CD14-positive monocyte (primary cell): Measurements from ENCODE around the gene CDK17. TPM values are rescaled to one million over a fixed set of nuclear protein-coding genes. Genes with fewer than 3 reads are reported as not detected.

Experiments used
- DNase-seq, 3 donors: peaks; one replicate each; pipeline ENCODE4 v3.0.0-alpha.2; 2011 to 2022
- H2AFZ ChIP-seq: 2 replicates; pipeline ENCODE4 v1.6.0; 2012; ENCODE audit warnings: mild to moderate bottlenecking, low read depth, low read length, inconsistent platforms; ENCODE audit not compliant: insufficient read depth, poor library complexity, severe bottlenecking
- H3K27ac ChIP-seq, 2 donors: 1 replicate in 1 of 2; 2 replicates in 1 of 2; pipeline ENCODE4 v1.5.1; 2012 to 2013; ENCODE audit warnings: low read length in 2 of 2, control low read depth in 1 of 2, inconsistent platforms in 1 of 2, low read depth in 1 of 2, mild to moderate bottlenecking in 1 of 2
- H3K27me3 ChIP-seq, 2 donors: one replicate each; pipeline versions ENCODE4 v1.6.0 to v1.6.1; 2011 to 2013; ENCODE audit warnings: low read length in 2 of 2; ENCODE audit not compliant: control insufficient read depth in 2 of 2, insufficient read depth in 2 of 2
- H3K36me3 ChIP-seq, 2 donors: replicated peaks in 1 of 2; 1 replicate in 1 of 2; 2 replicates in 1 of 2; pipeline versions ENCODE4 v1.5.1 to v1.6.1; 2012 to 2013; ENCODE audit warnings: low read length in 2 of 2, control low read depth in 1 of 2, inconsistent platforms in 1 of 2, mild to moderate bottlenecking in 1 of 2; ENCODE audit not compliant: insufficient read depth in 2 of 2, control insufficient read depth in 1 of 2
- H3K4me1 ChIP-seq, 2 donors: 1 replicate in 1 of 2; 2 replicates in 1 of 2; pipeline versions ENCODE4 v1.5.1 to v1.6.1; 2012 to 2013; ENCODE audit warnings: low read length in 2 of 2, control low read depth in 1 of 2, inconsistent platforms in 1 of 2, mild to moderate bottlenecking in 1 of 2, moderate library complexity in 1 of 2; ENCODE audit not compliant: insufficient read depth in 2 of 2, control insufficient read depth in 1 of 2
- H3K4me2 ChIP-seq: replicated peaks from 2 replicates; pipeline ENCODE3; 2012; ENCODE audit warnings: low read length, moderate library complexity, mild to moderate bottlenecking; ENCODE audit not compliant: poor library complexity, severe bottlenecking; ENCODE audit errors: extremely low read depth
- H3K4me3 ChIP-seq, 3 experiments: fragments of 200-600 bp in 1 of 3; sonication (generic) in 1 of 3; replicated peaks in 1 of 3; 1 replicate in 2 of 3; 2 replicates in 1 of 3; pipeline ENCODE4 v1.5.1; 2011 to 2013; ENCODE audit warnings: low read length in 3 of 3, mild to moderate bottlenecking in 3 of 3, control low read depth in 2 of 3, low read depth in 2 of 3, inconsistent platforms in 1 of 3, moderate library complexity in 1 of 3
- H3K79me2 ChIP-seq: 2 replicates; pipeline ENCODE4 v1.6.0; 2012; ENCODE audit warnings: mild to moderate bottlenecking, control low read depth, inconsistent platforms, low read length, moderate library complexity; ENCODE audit not compliant: insufficient read depth
- H3K9ac ChIP-seq: 2 replicates; pipeline ENCODE4 v1.6.0; 2017; ENCODE audit warnings: low read length, mild to moderate bottlenecking; ENCODE audit not compliant: insufficient read depth, poor library complexity, severe bottlenecking
- H3K9me3 ChIP-seq, 2 donors: replicated peaks in 1 of 2; 1 replicate in 1 of 2; 2 replicates in 1 of 2; pipeline versions ENCODE4 v1.5.1 to v1.6.1; 2012 to 2013; ENCODE audit warnings: low read length in 2 of 2, control low read depth in 1 of 2; ENCODE audit not compliant: control insufficient read depth in 1 of 2, insufficient read depth in 1 of 2
- H4K20me1 ChIP-seq: 2 replicates; pipeline ENCODE4 v1.6.0; 2012; ENCODE audit warnings: mild to moderate bottlenecking, low read length, control low read depth, moderate library complexity; ENCODE audit not compliant: insufficient read depth
- H3K27ac Mint-ChIP-seq, 7 donors: one replicate each; pipeline ENCODE4 v1.8.0; 2020; ENCODE audit warnings: mild to moderate bottlenecking in 7 of 7, mixed read lengths in 7 of 7, moderate library complexity in 6 of 7, inconsistent platforms in 2 of 7
- H3K27me3 Mint-ChIP-seq, 3 donors: one replicate each; pipeline ENCODE4 v1.8.0; 2021 to 2022; ENCODE audit warnings: low read depth in 3 of 3, mild to moderate bottlenecking in 3 of 3, mixed read lengths in 3 of 3, moderate library complexity in 3 of 3, inconsistent platforms in 1 of 3
- H3K36me3 Mint-ChIP-seq, 2 donors: one replicate each; pipeline ENCODE4 v1.8.0; 2020; ENCODE audit warnings: mixed read lengths in 2 of 2, inconsistent platforms in 1 of 2, mild to moderate bottlenecking in 1 of 2
- H3K4me1 Mint-ChIP-seq: one replicate; pipeline ENCODE4 v1.8.0; 2020; ENCODE audit warnings: mild to moderate bottlenecking, mixed read lengths
- H3K4me3 Mint-ChIP-seq, 2 donors: one replicate each; pipeline ENCODE4 v1.8.0; 2020; ENCODE audit warnings: mild to moderate bottlenecking in 2 of 2, mixed read lengths in 2 of 2, moderate library complexity in 1 of 2
- H3K9me3 Mint-ChIP-seq, 7 donors: one replicate each; pipeline ENCODE4 v1.8.0; 2020 to 2022; ENCODE audit warnings: mixed read lengths in 7 of 7, mild to moderate bottlenecking in 6 of 7, moderate library complexity in 6 of 7, inconsistent platforms in 2 of 7
- CTCF ChIP-seq: fragments of 200-600 bp; IDR thresholded peaks from one replicate; pipeline ENCODE4 v1.8.0; 2022; ENCODE audit warnings: antibody characterized with exemption, mild to moderate bottlenecking
- WGBS: methylation state at CpG from one replicate; pipeline ENCODE4 v1.1.5; 2013; ENCODE audit warnings: missing lambda C conversion rate; ENCODE audit not compliant: insufficient coverage; 5-methylcytosine and 5-hydroxymethylcytosine counted together
- intact Hi-C, 2 donors: fragments of 100-400 bp; cut with micrococcal nuclease; formaldehyde crosslinking; loops; one replicate each; pipeline versions ENCODE4 v1.15.0 to v1.15.1; 2023
- polyA plus RNA-seq, 3 donors: library from polyadenylated mRNA; depleted of rRNA in 1 of 3; unstranded in 2 of 3; stranded (reverse) in 1 of 3; fragments of 300-500 nt in 2 of 3; fragments of >200 nt in 1 of 3; fragmentation: Illumina TruSeq in 2 of 3; gene quantifications; 1 replicate in 2 of 3; 2 replicates in 1 of 3; pipeline ENCODE4 v1.2.3, GENCODE V29; 2012 to 2021

The CDK17 gene
- polyA plus RNA-seq, 3 donors, result 3.6 to 6.9 (median 6.4) TPM

GRCh38 chr12:96392397-96392796 lies 7.8 kb downstream of the CDK17 start:
- no peak overlapping the region for H3K4me2 ChIP-seq
- 81% methylated on average over 4 of the region's 5 CpGs for WGBS
- TF ChIP-seq CTCF, result no peak
- Mint-ChIP-seq H3K4me1 (peaks cover 18% of the 10 kb centered on the region), H3K36me3 (no peaks in the 10 kb centered on the region), H3K9me3 (peaks cover 0 to 3% (median 0%) of the 10 kb centered on the region in 7 donors), H3K27ac (no peak overlapping the region), H3K27me3 (peaks cover 0 to 2% (median 0%) of the 10 kb centered on the region in 3 donors), H3K4me3 (no peak overlapping the region)
- H2AFZ ChIP-seq, result no peak overlapping the region
- H3K9me3 ChIP-seq, result no peaks in the 10 kb centered on the region
- peaks cover 99% of the 10 kb centered on the region for H3K79me2 ChIP-seq
- H3K27ac ChIP-seq, result no peak overlapping the region
- DNase-seq, result no peak
- H3K4me1 ChIP-seq, result peaks cover 0 to 4% of the 10 kb centered on the region in 2 donors
- no peak overlapping the region for H3K9ac ChIP-seq
- intact Hi-C loops, result loop anchor here in 1 of 2 donors (10.0 kb wide), 1 partner anchor 102 kb away; no protein-coding TSS in a partner anchor
- H3K4me3 ChIP-seq, result no peak overlapping the region
- no peaks in the 10 kb centered on the region for H3K27me3 ChIP-seq
- no peaks in the 10 kb centered on the region for H3K36me3 ChIP-seq
- H4K20me1 ChIP-seq, result peaks cover 98% of the 10 kb centered on the region

- peaks cover 8 to 11% of the 10 kb centered on the region in 2 donors for H3K4me1 ChIP-seq
These were observed 12.3 kb downstream of the CDK17 start for GRCh38 chr12:96387981-96388380.

More at GRCh38 chr12:96387981-96388380, 12.3 kb downstream of the CDK17 start:
- H3K9ac ChIP-seq, result no peak overlapping the region
- H3K27ac Mint-ChIP-seq, result no peak overlapping the region
- no peak overlapping the region for H3K4me3 Mint-ChIP-seq
- H3K79me2 ChIP-seq, result peaks cover 100% of the 10 kb centered on the region
- no peak overlapping the region for H3K4me3 ChIP-seq
- H3K27me3 Mint-ChIP-seq, result peaks cover 0 to 2% (median 0%) of the 10 kb centered on the region in 3 donors
- H4K20me1 ChIP-seq, result peaks cover 100% of the 10 kb centered on the region
- H3K27ac ChIP-seq, result no peak overlapping the region
- no peak for DNase-seq
- no peak overlapping the region for H2AFZ ChIP-seq
- H3K4me2 ChIP-seq, result no peak overlapping the region
- H3K36me3 ChIP-seq, result no peaks in the 10 kb centered on the region
- peaks cover 0 to 3% (median 0%) of the 10 kb centered on the region in 7 donors for H3K9me3 Mint-ChIP-seq
- TF ChIP-seq CTCF, result no peak
- no CpG with 5 or more reads among the region's 1 CpG for WGBS
- no peaks in the 10 kb centered on the region for H3K27me3 ChIP-seq
- peaks cover under 1 to 4% of the 10 kb centered on the region in 2 donors for H3K36me3 Mint-ChIP-seq
- peaks cover 29% of the 10 kb centered on the region for H3K4me1 Mint-ChIP-seq
- H3K9me3 ChIP-seq, result no peaks in the 10 kb centered on the region
- intact Hi-C loops, result no loop called here
